Measurements from ENCODE around the gene KIRREL3. TPM values are rescaled to one million over a fixed set of nuclear protein-coding genes. Genes with fewer than 3 reads are reported as not detected.
A peak's percentile ranks its signal among the peaks of the same experiment; 100 is the strongest.

Gene KIRREL3
- total RNA-seq, 1 donor from 2014 or later: 0.13 TPM

GRCh38 chr11:126461996-126462395 is 538.6 kb downstream of the KIRREL3 start:
- ATAC-seq: no peak
- DNase-seq (ENCODE audit: low spot score): no peak

- ATAC-seq (no peak), DNase-seq (ENCODE audit: low spot score) (no peak)
These were observed 539.5 kb downstream of the KIRREL3 start for GRCh38 chr11:126461096-126461440.

GRCh38 chr11:126460417-126461095 is 540.0 kb downstream of the KIRREL3 start:
- DNase-seq (ENCODE audit: low spot score) (no peak), ATAC-seq (no peak)

GRCh38 chr11:126459691-126460281 is 540.8 kb downstream of the KIRREL3 start:
- ATAC-seq (no peak), DNase-seq (ENCODE audit: low spot score) (no peak)

GRCh38 chr11:126457817-126458216 is 542.8 kb downstream of the KIRREL3 start:
- ATAC-seq (no peak), DNase-seq (ENCODE audit: low spot score) (no peak)

GRCh38 chr11:126456783-126457542 is 543.6 kb downstream of the KIRREL3 start:
- ATAC-seq: peak; percentile 39
- DNase-seq (ENCODE audit: low spot score): no peak

- ATAC-seq: no peak
- no peak for DNase-seq (ENCODE audit: low spot score)
These were observed 544.5 kb downstream of the KIRREL3 start for GRCh38 chr11:126456089-126456488.

GRCh38 chr11:126452241-126453101 is 548.1 kb downstream of the KIRREL3 start:
- DNase-seq (ENCODE audit: low spot score) (no peak), ATAC-seq (no peak)

GRCh38 chr11:126451211-126451802 is 549.3 kb downstream of the KIRREL3 start:
- no peak for DNase-seq (ENCODE audit: low spot score)
- no peak for ATAC-seq

GRCh38 chr11:126450806-126451205 is 549.8 kb downstream of the KIRREL3 start:
- DNase-seq (ENCODE audit: low spot score) (no peak), ATAC-seq (no peak)

GRCh38 chr11:126450198-126450597 is 550.4 kb downstream of the KIRREL3 start:
- DNase-seq (ENCODE audit: low spot score) (no peak), ATAC-seq (no peak)

- DNase-seq (ENCODE audit: low spot score) (no peak), ATAC-seq (no peak)
These were observed 554.0 kb downstream of the KIRREL3 start for GRCh38 chr11:126446581-126446980.

GRCh38 chr11:126444072-126444471 is 556.5 kb downstream of the KIRREL3 start:
- no peak for DNase-seq (ENCODE audit: low spot score)
- ATAC-seq: no peak

GRCh38 chr11:126443120-126443519 is 557.5 kb downstream of the KIRREL3 start:
- DNase-seq (ENCODE audit: low spot score): no peak
- ATAC-seq: no peak

GRCh38 chr11:126440792-126441514 is 559.6 kb downstream of the KIRREL3 start:
- peak; percentile 74 for DNase-seq (ENCODE audit: low spot score)
- ATAC-seq: peak; percentile 97

- ATAC-seq: no peak
- DNase-seq (ENCODE audit: low spot score): no peak
These were observed 560.3 kb downstream of the KIRREL3 start for GRCh38 chr11:126440276-126440675.

- DNase-seq (ENCODE audit: low spot score) (no peak), ATAC-seq (no peak)
These were observed 561.9 kb downstream of the KIRREL3 start for GRCh38 chr11:126438691-126439090.

- ATAC-seq (no peak), DNase-seq (ENCODE audit: low spot score) (no peak)
These were observed 562.3 kb downstream of the KIRREL3 start for GRCh38 chr11:126438272-126438671.

- ATAC-seq (no peak), DNase-seq (ENCODE audit: low spot score) (no peak)
These were observed 562.8 kb downstream of the KIRREL3 start for GRCh38 chr11:126437731-126438130.

- ATAC-seq (no peak), DNase-seq (ENCODE audit: low spot score) (no peak)
These were observed 564.3 kb downstream of the KIRREL3 start for GRCh38 chr11:126436209-126436755.
